DMS 273 (cell line): ENCODE measurements around the gene RBM43.
"Not testable (repeated sequence)": the region's sequence is repeated elsewhere in the genome, so short reads cannot be mapped to it uniquely, and the experiment has no call there.

Experiments
- DNase-seq: peaks from one replicate; lab custom pipeline; 2025; ENCODE audit not compliant: unreplicated experiment; lab: John Stamatoyannopoulos, UW

RBM43 gene

DNA sequence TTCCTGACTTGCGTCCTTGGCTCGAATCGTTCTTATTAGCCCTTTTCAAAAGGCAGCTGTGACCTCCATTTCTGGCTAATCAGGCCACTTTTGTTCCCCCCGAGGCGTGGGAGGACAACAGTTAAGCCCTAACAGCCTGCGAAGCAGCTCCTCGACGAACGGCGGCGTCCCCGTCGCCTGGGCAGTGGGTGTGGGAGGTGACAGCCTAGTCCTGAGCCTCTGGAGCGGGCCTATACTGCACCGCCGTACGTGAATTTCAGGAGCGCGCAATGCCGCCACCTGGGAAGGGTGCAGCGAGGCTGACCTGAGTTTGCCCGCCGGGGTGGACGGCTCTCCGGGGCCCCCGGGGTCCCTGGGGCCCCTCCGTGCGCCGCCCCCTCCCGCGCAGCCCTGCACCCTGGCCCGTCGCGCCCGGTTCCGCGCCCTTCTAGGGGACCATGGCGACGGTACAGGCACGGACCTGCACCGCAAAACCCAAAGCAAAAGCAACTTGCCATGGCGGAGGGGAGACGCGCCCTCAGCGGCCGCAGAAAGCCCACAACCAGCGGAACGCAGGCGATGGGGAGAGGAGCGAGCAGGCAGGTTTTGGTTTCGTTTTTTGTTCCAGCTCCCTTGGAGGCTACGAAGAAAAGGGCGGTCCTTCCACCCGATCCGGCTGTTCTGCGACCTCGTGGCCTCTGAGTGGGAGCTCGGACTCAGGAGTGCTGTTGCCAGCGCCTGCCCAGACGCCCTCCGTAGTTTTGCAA is at the start of gene RBM43:
RBM43 (minus strand) TSS at position 633 of the 746 bp plus-strand sequence; CDS start at position 497, 136 bp downstream.
- DNase-seq, result peak; percentile 88

GRCh38 chr2:151310313-151310712 is 48.6 kb upstream of the RBM43 start:
- DNase-seq, result not testable (repeated sequence)

DNA sequence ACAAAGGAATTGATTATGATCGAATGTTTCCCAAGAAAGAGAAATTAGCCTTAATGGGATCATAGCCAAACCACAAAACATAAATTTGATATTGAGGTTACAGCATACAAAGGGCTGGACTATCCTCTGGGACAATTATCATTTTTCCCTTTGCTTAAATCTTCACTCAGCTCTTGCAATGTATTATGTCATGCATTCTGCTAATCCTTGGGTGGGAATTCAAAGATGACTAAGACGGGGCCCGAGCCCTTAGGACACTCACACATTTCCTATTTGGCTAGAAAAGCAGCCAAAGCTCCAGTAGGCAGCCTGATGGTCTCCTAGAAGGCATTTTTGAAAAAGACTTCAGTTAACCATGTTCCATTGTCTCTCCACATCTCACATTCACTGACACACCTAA is 45.0 kb upstream of the RBM43 start:
- no peak for DNase-seq

DNA sequence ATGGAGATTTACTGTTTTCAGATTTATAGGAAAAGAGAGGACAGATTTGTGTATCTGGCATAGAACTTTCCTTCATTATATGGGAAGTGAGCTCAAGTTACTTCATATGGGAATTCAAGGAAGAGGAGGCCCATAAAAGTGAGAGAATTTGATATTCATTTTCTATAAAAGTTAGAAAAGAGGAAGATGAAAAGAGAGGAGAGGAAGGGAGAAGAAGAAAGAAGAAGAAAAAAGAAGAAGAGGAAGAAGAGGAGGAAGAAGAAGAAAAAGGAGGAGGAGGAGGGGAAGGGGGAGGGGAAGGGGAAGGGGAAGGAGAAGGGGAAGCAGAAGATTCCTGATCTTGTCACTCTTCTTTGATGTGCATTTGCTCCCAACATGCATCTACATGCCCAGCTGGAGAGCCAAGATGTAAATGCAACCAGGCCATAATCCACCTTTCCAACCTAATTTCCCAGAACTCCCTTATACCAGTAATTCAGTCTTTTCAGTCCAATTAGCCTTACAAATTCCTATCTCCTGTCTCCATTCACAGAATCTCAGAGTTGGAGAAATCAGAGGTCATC is 43.5 kb upstream of the RBM43 start:
- no peak for DNase-seq

GRCh38 chr2:151302879-151303278 is 41.2 kb upstream of the RBM43 start:
- DNase-seq, result no peak

DNA sequence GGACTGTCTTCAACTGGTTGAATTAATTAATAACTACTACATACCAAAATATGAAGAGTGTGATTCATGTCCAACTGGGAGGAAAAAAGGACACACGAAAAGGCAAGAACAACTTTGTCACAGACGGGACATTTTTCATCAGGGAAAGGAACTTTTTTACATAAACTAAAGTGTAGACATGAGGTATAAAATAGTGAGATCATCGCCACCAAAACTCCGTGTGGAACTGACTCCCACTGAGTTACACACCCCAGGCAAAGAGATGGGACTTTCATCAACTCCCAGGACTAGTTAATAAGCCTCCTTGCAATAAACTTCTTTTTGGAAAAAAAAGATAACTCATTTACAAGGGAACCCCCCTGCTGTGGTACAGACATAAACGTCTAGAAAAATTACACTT is 40.7 kb upstream of the RBM43 start:
- no peak for DNase-seq

GRCh38 chr2:151299920-151300539 is 38.4 kb upstream of the RBM43 start:
- no peak for DNase-seq

DNA sequence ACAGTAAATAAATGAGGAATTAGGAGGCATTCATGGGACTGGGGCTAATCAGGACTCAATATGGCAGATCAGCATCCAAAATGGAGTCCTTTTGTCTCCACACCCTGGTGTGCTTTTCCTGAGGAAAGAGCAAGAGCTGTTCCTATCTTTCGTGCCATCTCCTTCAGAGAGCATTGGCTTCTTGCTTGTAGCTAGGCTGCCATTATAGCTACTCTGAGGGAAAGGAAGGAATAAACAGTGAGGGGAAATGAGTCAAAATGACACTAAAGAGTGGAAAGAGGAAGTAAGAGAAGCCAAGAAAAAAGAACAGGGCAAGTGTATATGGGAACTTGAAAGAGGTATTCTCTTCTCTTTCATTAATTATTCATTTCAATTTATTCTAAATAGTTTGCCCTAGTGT is 36.2 kb upstream of the RBM43 start:
- DNase-seq, result no peak

DNA sequence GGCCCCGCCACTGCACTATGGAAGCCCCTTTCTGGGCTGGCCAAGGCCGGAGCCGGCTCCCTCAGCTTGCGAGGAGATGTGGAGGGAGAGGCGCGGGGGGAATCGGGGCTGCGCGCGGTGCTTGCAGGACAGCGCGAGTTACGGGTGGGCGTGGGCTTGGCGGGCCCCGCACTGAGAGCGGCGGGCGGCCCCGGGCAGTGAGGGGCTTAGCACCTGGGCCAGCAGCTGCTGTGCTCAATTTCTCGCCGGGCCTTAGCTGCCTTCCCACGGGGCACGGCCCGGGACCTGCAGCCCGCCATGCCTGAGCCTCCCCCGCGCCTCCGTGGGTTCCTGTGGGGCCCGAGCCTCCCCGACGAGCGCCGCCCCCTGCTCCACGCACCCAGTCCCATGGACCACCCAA is 34.3 kb upstream of the RBM43 start:
- not testable (repeated sequence) for DNase-seq

- no peak for DNase-seq
Observed at GRCh38 chr2:151292546-151292945, 30.9 kb upstream of the RBM43 start.

DNA sequence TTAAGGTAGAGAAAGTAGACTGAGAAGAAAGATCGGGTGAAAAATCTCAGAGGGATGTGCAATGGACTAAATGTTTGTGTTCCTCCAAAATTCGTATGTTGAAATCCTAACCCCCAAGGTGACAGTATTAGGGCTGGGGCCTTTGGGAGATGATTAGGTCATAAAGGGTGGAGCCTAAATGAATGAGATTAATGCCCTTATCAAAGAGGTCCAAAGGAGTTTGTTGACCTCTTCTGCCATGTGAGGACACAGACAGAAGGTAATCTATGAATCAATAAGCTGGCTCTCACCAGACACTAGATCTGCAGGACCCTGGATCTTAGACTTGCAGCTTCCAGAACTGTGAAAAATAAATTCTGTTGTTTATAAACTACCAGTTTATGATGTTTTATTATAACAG is 30.5 kb upstream of the RBM43 start:
- DNase-seq, result no peak

- no peak for DNase-seq
Observed at GRCh38 chr2:151291224-151291623, 29.6 kb upstream of the RBM43 start.

DNA sequence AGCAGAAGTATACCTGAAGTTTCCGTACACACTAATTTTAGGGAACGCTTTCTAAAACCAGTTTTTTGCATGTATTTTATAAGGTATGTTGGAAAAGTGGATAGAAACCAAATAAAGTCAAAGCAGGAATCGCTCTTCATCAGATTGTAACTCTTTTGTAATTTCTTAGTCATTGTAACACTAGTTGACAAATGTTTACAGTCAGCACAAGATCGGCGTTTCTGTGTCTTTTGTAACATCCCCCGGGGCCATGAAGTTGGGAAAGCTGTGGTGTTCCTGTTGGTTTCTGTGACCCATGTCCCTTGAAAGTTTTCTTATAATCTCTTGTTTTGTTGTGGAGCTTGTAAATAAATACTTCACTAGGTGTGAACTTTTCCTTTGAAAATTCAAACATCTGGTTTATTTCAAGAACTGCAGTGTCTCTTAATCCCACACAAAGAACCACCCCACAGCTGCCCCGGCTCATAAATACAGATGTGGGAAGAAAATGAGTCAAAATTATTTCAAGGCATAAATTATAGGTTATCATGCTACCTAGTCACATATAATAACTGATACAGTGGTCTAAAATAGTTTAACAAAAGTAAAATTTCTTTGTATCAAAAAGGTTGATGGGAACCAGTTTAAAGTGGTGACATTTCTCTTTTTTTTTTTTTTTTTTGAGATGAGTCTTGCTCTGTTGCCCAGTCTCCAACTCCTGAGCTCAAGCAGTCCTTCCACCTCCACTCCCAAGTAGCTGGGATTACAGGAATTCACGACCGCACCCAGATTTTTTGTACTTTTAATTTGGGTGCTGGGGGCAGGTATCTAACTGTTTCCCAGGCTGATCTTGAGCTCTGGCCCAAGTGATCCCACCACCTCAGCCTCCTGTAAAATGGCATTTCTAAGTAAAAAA is 28.6 kb upstream of the RBM43 start:
- no peak for DNase-seq

GRCh38 chr2:151287513-151288250 is 26.0 kb upstream of the RBM43 start:
- DNase-seq, result no peak

DNA sequence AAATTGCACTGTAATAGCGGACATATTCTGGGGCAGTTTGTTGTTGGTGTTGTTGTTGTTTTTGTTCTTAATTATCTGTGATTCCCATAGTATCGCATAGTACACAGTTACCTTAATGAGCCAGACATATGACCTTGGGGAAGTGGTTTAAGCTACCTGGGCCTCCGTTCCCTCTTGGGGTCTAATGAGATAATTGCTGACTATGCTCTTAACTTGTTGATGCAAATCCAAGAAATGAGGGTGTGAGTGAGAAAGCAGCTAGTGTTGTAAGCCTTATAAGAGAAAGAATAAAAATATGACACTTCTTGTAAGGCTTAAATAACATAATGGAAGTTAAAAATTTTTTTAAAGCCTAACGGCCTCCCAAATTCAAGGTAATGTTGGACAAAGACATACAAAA is 20.7 kb upstream of the RBM43 start:
- DNase-seq, result no peak

- no peak for DNase-seq
Observed at GRCh38 chr2:151280271-151280670, 18.6 kb upstream of the RBM43 start.

GRCh38 chr2:151278487-151278886 is 16.8 kb upstream of the RBM43 start:
- DNase-seq, result no peak

DNA sequence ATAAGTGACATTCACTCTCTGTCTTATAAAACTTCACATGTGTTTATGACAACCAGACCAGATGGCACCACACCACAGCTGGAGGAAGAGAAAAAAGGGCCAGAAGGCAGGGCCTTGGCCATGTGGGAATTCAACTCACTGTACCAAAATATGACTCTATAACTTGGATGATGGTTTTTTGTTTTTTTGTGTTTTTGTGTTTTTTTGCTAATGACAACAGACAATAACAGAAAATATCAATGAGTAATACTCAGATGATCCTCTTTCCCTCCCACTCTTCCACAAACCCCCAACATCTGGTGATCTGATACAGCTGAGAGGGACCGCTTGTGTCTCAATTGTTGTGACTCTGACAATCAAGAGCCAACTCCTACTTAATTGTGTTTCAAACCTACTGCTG is 15.4 kb upstream of the RBM43 start:
- DNase-seq, result peak; percentile 80

DNA sequence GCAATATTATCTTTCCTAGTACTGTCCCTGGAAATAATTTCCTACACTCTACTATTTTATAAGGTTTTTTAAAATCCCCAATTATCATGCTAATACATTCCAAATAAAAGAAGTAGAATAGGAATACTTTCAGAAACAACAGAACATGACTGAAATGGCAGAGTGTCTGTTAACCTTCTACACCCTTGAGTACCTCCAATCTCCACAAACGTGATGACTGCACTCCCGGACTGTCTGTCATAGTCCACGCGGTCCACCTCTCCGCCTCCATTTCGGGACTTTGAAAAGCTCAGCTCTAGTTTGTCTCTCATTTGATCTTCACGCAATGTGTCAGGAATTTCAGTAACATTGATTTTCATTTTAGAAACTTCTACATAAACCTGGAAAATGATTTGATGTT is 13.6 kb upstream of the RBM43 start:
- DNase-seq, result no peak

- no peak for DNase-seq
Observed at GRCh38 chr2:151271824-151272223, 10.2 kb upstream of the RBM43 start.
